GM12865 (cell line): ENCODE results near the gene MRPS10.
"Not testable (repeated sequence)": the region's sequence is repeated elsewhere in the genome, so short reads cannot be mapped to it uniquely, and the experiment has no call there.

Experiments
- DNase-seq: peaks from one replicate; pipeline ENCODE4 v3.0.0; 2010; ENCODE audit warnings: low read depth
- H3K4me3 ChIP-seq: 2 replicates; pipeline ENCODE4 v1.5.1; 2011; ENCODE audit warnings: mild to moderate bottlenecking, low read depth, low read length, control low read depth
- CTCF ChIP-seq: IDR thresholded peaks from 2 replicates; pipeline ENCODE4 v1.5.1; 2011; ENCODE audit warnings: low read length, control low read depth, low read depth, inconsistent platforms; ENCODE audit not compliant: insufficient read depth; ENCODE audit errors: missing control alignments

The MRPS10 gene

GRCh38 chr6:42200035-42200434 is 17.6 kb downstream of the MRPS10 start:
- no peak for TF ChIP-seq CTCF
- DNase-seq: no peak
- H3K4me3 ChIP-seq: no peak overlapping the region

GRCh38 chr6:42199106-42199981 is 18.3 kb downstream of the MRPS10 start:
- DNase-seq: peak; percentile 28
- H3K4me3 ChIP-seq: no peak overlapping the region
- no peak for TF ChIP-seq CTCF

GRCh38 chr6:42197555-42198362 is 19.9 kb downstream of the MRPS10 start:
- TF ChIP-seq CTCF: no peak
- DNase-seq: no peak
- H3K4me3 ChIP-seq: no peak overlapping the region

GRCh38 chr6:42195415-42195814 is 22.2 kb downstream of the MRPS10 start:
- DNase-seq: no peak
- H3K4me3 ChIP-seq: no peak overlapping the region
- no peak for TF ChIP-seq CTCF

- H3K4me3 ChIP-seq: no peak overlapping the region
- TF ChIP-seq CTCF: no peak
- no peak for DNase-seq
These were observed 23.6 kb downstream of the MRPS10 start for GRCh38 chr6:42194056-42194455.

GRCh38 chr6:42193491-42193894 is 24.2 kb downstream of the MRPS10 start:
- DNase-seq: no peak
- H3K4me3 ChIP-seq: no peak overlapping the region
- TF ChIP-seq CTCF: no peak

GRCh38 chr6:42192385-42192784 is 25.3 kb downstream of the MRPS10 start:
- H3K4me3 ChIP-seq, DNase-seq: not testable (repeated sequence)
